SK-N-SH treated with all-trans-retinoic acid at 6 μM for 48 hours (cell line): ENCODE data around the gene UGT1A1.

Source experiments
- ATAC-seq: fragments of 200-7000 bp; cut with Tn5 transposase; 3 replicates; pipeline ENCODE4 v1.9.1; 2020; ENCODE audit warnings: mild to moderate bottlenecking, moderate library complexity
- ARNTL ChIP-seq: fragments of 450-650 bp; formaldehyde crosslinking; IDR thresholded peaks from 2 replicates; pipeline ENCODE4 v1.5.0; 2020; ENCODE audit warnings: low read depth, mild to moderate bottlenecking, moderate library complexity, borderline replicate concordance
- BACH2 ChIP-seq: fragments of 250-450 bp; sonication (Bioruptor Pico); IDR thresholded peaks from 2 replicates; pipeline ENCODE4 v1.9.0; 2021; ENCODE audit warnings: mild to moderate bottlenecking, borderline replicate concordance
- CSDC2 ChIP-seq: fragments of 250-450 bp; sonication (Bioruptor Pico); IDR thresholded peaks from 2 replicates; pipeline ENCODE4 v1.5.0; 2020; ENCODE audit warnings: mild to moderate bottlenecking, moderate library complexity
- GLIS3 ChIP-seq: fragments of 250-450 bp; sonication (Bioruptor Pico); IDR thresholded peaks from 2 replicates; pipeline ENCODE4 v1.5.0; 2020; ENCODE audit warnings: mild to moderate bottlenecking, moderate library complexity
- ISL1 ChIP-seq: fragments of 250-450 bp; sonication (Bioruptor Pico); IDR thresholded peaks from 2 replicates; pipeline ENCODE4 v2.1.2; 2022; ENCODE audit warnings: mild to moderate bottlenecking, moderate library complexity
- OSR1 ChIP-seq: fragments of 250-450 bp; sonication (Bioruptor Pico); IDR thresholded peaks from 2 replicates; pipeline ENCODE4 v1.8.0; 2022; ENCODE audit warnings: moderate library complexity, mild to moderate bottlenecking, inconsistent platforms
- PATZ1 ChIP-seq: fragments of 250-450 bp; sonication (Bioruptor Pico); IDR thresholded peaks from 2 replicates; pipeline ENCODE4 v1.8.0; 2020; ENCODE audit warnings: mild to moderate bottlenecking, moderate library complexity, borderline replicate concordance
- PPARA ChIP-seq: fragments of 250-450 bp; sonication (Bioruptor Pico); IDR thresholded peaks from 2 replicates; pipeline ENCODE4 v1.5.0; 2020; ENCODE audit warnings: mild to moderate bottlenecking, borderline replicate concordance
- RARB ChIP-seq: fragments of 250-450 bp; sonication (Bioruptor Pico); IDR thresholded peaks from 2 replicates; pipeline ENCODE4 v1.8.0; 2021; ENCODE audit warnings: mild to moderate bottlenecking, moderate library complexity
- SNAI2 ChIP-seq: fragments of 250-450 bp; sonication (Bioruptor Pico); IDR thresholded peaks from 2 replicates; pipeline ENCODE4 v1.5.0; 2020; ENCODE audit warnings: mild to moderate bottlenecking, moderate library complexity
- TOX ChIP-seq: fragments of 250-450 bp; sonication (Bioruptor Pico); IDR thresholded peaks from 2 replicates; pipeline ENCODE4 v1.8.0; 2021; ENCODE audit warnings: mild to moderate bottlenecking, moderate library complexity, borderline replicate concordance
- TSHZ2 ChIP-seq: fragments of 250-450 bp; sonication (Bioruptor Pico); IDR thresholded peaks from 2 replicates; pipeline ENCODE4 v1.5.0; 2020; ENCODE audit warnings: mild to moderate bottlenecking, moderate library complexity
- ZC3H10 ChIP-seq: fragments of 250-450 bp; sonication (Bioruptor Pico); IDR thresholded peaks from 2 replicates; pipeline ENCODE4 v1.5.1; 2021; ENCODE audit warnings: mild to moderate bottlenecking, moderate library complexity
- ZFP3 ChIP-seq: fragments of 250-450 bp; sonication (Bioruptor Pico); IDR thresholded peaks from 2 replicates; pipeline ENCODE4 v1.5.0; 2020; ENCODE audit warnings: mild to moderate bottlenecking, moderate library complexity
- ZFP30 ChIP-seq: fragments of 450-650 bp; formaldehyde crosslinking; IDR thresholded peaks from 2 replicates; pipeline ENCODE4 v1.5.0; 2022; ENCODE audit warnings: mild to moderate bottlenecking, moderate library complexity
- ZNF565 ChIP-seq: fragments of 450-650 bp; formaldehyde crosslinking; conservative IDR thresholded peaks from 2 replicates; pipeline ENCODE4 v1.5.0; 2020; ENCODE audit warnings: low read depth, mild to moderate bottlenecking, moderate library complexity
- ZNF70 ChIP-seq: fragments of 450-650 bp; formaldehyde crosslinking; IDR thresholded peaks from 2 replicates; pipeline ENCODE4 v1.5.0; 2020; ENCODE audit warnings: mild to moderate bottlenecking, moderate library complexity
- ZNF8 ChIP-seq: fragments of 450-650 bp; formaldehyde crosslinking; IDR thresholded peaks from 2 replicates; pipeline ENCODE4 v1.5.0; 2020; ENCODE audit warnings: mild to moderate bottlenecking, moderate library complexity
- TF ChIP-seq, protein P1 (sequence below): fragments of 250-450 bp; sonication (Bioruptor Pico); IDR thresholded peaks from 2 replicates; pipeline ENCODE4 v1.5.1; 2020; ENCODE audit warnings: low read depth, mild to moderate bottlenecking, moderate library complexity
- TF ChIP-seq, protein P2 (sequence below): fragments of 250-450 bp; sonication (Bioruptor Pico); IDR thresholded peaks from 2 replicates; pipeline ENCODE4 v1.5.1; 2021; ENCODE audit warnings: mild to moderate bottlenecking, moderate library complexity
- TF ChIP-seq, protein P3 (sequence below): fragments of 250-450 bp; sonication (Bioruptor Pico); IDR thresholded peaks from 2 replicates; pipeline ENCODE4 v1.8.0; 2021; ENCODE audit warnings: low read depth, mild to moderate bottlenecking, moderate library complexity, borderline replicate concordance

Gene UGT1A1

DNA sequence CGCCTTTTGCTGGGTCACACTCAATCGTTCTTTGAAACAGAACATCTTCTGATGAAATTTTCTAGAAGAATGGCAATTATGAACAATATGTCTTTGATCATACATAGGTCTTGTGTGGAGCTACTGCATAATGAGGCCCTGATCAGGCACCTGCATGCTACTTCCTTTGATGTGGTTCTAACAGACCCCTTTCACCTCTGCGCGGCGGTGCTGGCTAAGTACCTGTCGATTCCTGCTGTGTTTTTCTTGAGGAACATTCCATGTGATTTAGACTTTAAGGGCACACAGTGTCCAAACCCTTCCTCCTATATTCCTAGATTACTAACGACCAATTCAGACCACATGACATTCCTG lies 46.8 kb upstream of the UGT1A1 start:
- TF ChIP-seq OSR1 (CRISPR knock-in tag) (no peak), ZNF70 (CRISPR knock-in tag) (no peak), PATZ1 (CRISPR knock-in tag) (no peak), ARNTL (CRISPR knock-in tag) (no peak), SNAI2 (CRISPR knock-in tag) (no peak), PPARA (CRISPR knock-in tag) (no peak), ZFP3 (CRISPR knock-in tag) (no peak), RARB (CRISPR knock-in tag) (no peak), TOX (CRISPR knock-in tag) (no peak), TSHZ2 (no peak), ZC3H10 (CRISPR knock-in tag) (no peak), ZNF565 (CRISPR knock-in tag) (no peak), ZFP30 (CRISPR knock-in tag) (no peak), ZNF8 (no peak), ISL1 (no peak)
- TF ChIP-seq, protein P1, sequence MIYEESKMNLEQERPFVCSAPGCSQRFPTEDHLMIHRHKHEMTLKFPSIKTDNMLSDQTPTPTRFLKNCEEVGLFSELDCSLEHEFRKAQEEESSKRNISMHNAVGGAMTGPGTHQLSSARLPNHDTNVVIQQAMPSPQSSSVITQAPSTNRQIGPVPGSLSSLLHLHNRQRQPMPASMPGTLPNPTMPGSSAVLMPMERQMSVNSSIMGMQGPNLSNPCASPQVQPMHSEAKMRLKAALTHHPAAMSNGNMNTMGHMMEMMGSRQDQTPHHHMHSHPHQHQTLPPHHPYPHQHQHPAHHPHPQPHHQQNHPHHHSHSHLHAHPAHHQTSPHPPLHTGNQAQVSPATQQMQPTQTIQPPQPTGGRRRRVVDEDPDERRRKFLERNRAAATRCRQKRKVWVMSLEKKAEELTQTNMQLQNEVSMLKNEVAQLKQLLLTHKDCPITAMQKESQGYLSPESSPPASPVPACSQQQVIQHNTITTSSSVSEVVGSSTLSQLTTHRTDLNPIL, result no peak
- TF ChIP-seq, protein P2, sequence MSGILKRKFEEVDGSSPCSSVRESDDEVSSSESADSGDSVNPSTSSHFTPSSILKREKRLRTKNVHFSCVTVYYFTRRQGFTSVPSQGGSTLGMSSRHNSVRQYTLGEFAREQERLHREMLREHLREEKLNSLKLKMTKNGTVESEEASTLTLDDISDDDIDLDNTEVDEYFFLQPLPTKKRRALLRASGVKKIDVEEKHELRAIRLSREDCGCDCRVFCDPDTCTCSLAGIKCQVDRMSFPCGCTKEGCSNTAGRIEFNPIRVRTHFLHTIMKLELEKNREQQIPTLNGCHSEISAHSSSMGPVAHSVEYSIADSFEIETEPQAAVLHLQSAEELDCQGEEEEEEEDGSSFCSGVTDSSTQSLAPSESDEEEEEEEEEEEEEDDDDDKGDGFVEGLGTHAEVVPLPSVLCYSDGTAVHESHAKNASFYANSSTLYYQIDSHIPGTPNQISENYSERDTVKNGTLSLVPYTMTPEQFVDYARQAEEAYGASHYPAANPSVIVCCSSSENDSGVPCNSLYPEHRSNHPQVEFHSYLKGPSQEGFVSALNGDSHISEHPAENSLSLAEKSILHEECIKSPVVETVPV (CRISPR knock-in tag), result no peak
- TF ChIP-seq, protein P3, sequence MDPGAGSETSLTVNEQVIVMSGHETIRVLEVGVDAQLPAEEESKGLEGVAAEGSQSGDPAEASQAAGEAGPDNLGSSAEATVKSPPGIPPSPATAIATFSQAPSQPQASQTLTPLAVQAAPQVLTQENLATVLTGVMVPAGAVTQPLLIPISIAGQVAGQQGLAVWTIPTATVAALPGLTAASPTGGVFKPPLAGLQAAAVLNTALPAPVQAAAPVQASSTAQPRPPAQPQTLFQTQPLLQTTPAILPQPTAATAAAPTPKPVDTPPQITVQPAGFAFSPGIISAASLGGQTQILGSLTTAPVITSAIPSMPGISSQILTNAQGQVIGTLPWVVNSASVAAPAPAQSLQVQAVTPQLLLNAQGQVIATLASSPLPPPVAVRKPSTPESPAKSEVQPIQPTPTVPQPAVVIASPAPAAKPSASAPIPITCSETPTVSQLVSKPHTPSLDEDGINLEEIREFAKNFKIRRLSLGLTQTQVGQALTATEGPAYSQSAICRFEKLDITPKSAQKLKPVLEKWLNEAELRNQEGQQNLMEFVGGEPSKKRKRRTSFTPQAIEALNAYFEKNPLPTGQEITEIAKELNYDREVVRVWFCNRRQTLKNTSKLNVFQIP (CRISPR knock-in tag), result no peak

GRCh38 chr2:233714121-233714520 lies 45.9 kb upstream of the UGT1A1 start:
- ATAC-seq, result no peak
- TF ChIP-seq CSDC2 (CRISPR knock-in tag) (no peak), ZNF8 (no peak), BACH2 (CRISPR knock-in tag) (no peak), PATZ1 (CRISPR knock-in tag) (no peak), TOX (CRISPR knock-in tag) (no peak), GLIS3 (CRISPR knock-in tag) (no peak), TSHZ2 (no peak), ZNF70 (CRISPR knock-in tag) (no peak), OSR1 (CRISPR knock-in tag) (no peak)
- TF ChIP-seq, protein P2 (CRISPR knock-in tag), result no peak
- TF ChIP-seq, protein P3 (CRISPR knock-in tag), result no peak

More for the DNA sequence above, 46.8 kb upstream of the UGT1A1 start:
- no peak for ATAC-seq
